UCSD-AML1 (cell line): ENCODE measurements around the gene GTF2IRD1.
"Not testable (repeated sequence)": the region's sequence is repeated elsewhere in the genome, so short reads cannot be mapped to it uniquely, and the experiment has no call there.

Source experiments
- DNase-seq: peaks from one replicate; lab custom pipeline; 2025; ENCODE audit not compliant: unreplicated experiment; lab: John Stamatoyannopoulos, UW

The GTF2IRD1 gene, protein sequence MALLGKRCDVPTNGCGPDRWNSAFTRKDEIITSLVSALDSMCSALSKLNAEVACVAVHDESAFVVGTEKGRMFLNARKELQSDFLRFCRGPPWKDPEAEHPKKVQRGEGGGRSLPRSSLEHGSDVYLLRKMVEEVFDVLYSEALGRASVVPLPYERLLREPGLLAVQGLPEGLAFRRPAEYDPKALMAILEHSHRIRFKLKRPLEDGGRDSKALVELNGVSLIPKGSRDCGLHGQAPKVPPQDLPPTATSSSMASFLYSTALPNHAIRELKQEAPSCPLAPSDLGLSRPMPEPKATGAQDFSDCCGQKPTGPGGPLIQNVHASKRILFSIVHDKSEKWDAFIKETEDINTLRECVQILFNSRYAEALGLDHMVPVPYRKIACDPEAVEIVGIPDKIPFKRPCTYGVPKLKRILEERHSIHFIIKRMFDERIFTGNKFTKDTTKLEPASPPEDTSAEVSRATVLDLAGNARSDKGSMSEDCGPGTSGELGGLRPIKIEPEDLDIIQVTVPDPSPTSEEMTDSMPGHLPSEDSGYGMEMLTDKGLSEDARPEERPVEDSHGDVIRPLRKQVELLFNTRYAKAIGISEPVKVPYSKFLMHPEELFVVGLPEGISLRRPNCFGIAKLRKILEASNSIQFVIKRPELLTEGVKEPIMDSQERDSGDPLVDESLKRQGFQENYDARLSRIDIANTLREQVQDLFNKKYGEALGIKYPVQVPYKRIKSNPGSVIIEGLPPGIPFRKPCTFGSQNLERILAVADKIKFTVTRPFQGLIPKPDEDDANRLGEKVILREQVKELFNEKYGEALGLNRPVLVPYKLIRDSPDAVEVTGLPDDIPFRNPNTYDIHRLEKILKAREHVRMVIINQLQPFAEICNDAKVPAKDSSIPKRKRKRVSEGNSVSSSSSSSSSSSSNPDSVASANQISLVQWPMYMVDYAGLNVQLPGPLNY

DNA sequence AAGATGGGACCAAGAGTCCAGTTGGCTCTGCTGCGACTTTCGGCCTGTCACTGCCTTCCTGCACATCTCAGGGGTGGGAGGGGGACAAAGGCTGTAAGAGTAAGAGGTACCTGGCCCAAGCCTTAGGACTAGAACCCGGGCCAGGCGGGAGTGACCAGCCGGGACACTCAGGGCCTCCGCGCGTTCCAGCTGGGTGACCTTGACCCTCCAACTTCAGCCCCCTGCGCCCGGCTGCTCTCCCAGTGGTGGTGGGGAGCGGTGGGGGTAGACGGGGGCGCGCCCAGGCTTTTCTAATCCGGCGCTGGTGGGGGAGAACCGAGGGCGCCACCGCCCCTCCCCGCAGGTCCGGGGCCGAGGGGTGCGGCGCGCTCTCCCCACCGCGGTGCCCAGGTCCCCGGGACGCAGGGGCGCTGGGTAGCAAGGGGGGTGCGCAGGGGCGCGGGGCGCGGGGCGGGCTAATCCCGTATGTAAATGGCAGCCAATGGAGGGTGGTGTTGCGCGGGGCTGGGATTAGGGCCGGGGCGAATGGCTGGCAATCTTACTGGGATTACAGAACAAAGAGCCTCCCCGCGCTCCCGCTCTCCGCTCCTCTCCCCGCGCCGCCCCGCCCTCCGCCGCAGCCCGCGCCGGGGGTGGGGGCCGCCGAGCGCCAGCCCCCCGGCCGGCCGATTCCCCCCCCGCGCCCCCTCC is at the start of gene GTF2IRD1:
GTF2IRD1 (plus strand) TSS at position 585 of the 690 bp plus-strand sequence. CDS start 54,175 bp downstream, outside the sequence.
- peak; percentile 40 for DNase-seq

GRCh38 chr7:74404388-74404700 is 49.4 kb upstream of the GTF2IRD1 start:
- no peak for DNase-seq

DNA sequence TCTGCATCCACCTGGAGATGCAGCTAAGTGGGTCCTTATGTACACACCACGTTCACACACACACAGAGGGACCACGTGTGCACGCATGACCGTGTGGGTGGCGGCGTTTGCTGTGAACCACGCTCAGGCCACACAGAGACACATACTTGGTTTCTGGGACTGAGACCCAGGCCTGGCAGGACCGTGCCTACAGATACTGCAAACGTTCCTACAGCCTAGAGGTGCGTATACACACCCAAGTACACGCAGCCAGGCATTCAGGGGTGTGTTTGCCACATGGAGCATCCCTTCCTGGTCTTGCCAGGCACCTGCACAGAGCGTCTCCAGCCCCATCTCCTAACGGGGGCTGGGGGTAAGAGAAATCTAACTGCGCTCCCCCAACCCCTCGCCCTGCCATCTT is 49.0 kb upstream of the GTF2IRD1 start:
- DNase-seq, result no peak

DNA sequence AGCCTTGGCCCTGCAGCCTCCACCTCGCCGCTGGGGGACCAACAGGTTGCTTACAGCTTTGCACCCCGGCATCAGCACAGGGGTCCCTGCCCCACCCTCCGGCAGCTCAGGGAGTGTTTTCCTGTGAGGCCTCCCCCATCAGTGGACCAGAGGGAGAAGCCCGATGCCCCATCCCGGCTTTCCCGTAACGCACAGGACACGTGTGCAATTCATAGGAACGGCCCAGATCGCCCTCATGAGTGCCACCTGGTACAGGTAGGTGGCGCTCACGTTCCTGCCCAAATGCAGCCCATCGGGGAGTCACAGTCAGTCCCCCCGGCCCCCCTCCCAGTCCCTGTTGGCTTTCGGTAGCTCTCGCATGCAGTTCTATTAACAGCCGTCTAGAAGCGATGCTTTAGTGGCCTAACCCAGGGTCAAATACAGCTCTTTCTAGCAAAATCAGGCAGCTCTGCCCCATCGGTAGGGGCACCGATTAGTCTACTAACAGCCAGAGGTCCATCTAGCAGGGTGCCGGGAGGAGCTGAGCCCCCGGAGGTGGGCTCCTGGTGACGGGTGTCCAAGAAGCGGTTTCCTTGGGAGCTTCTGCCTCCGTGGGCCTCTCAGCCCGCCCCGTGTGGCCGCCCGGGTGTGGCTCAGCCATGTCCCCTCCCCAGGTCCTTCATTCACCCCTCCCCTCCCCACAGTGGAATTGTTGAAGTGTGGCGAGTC is 48.4 kb upstream of the GTF2IRD1 start:
- no peak for DNase-seq

DNA sequence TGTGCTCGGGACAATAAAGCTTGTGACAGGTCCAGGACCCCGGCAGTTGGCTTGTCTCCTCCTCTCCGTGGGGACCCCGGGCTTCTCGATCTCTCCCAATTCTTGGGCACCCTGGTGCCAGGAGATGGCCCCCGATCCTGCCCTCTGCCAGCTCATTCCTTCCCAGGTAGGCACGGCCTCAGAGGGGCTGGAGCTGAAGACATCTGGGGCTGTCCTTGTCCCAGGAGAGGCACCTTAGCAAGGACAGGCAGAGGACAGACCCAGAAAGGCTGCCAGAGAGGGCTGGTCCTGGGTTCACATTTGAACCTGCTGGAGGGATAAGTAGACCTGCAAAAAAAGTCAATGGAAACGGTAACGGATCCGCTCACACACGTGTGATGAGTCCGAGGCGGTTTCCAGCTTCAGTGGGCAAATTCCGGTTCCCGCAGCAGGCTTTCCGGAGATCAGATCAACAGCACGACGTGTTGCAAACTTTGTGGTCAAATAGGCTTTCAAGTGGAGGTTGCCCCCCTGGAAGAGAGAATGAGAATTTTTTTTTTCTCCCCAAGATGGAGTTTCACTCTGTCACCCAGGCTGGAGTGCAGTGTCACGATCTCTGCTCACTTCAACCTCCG is 47.7 kb upstream of the GTF2IRD1 start:
- DNase-seq, result no peak

DNA sequence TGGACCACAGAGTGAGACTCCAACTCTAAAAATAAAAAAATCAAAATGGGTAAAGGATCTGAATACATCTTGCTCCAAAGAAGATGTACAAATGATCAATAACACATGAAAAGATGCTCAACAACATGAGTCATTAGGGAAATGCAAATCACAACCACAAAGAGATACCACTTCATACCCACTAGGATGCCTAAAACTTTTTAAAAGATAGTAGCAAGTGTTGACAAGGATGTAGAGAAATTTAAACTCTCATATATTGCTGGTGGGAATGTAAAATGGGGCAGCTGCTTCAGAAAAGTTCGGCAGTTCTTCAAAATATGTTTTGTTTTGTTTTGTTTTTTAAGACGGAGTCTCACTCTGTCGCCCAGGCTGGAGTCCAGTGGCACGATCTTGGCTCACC is 45.7 kb upstream of the GTF2IRD1 start:
- DNase-seq, result no peak

DNA sequence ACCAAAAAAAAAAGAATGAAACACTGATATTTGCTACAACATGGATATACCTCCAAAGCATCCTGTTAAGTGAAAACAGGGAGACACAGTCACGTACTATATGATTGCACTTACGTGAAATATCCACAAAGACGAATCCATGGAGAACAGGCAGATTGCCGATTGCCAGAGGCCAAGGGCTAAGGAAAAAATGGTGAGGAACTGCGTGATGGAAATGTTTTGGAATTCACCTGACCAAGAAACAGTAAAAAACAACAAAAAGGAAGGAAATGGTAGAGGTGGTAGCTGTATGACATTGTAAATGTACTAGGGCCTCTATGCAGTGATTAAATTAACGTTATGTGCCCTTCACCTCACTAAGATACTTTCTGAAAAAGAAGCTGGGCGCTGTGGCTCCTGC is 44.1 kb upstream of the GTF2IRD1 start:
- DNase-seq, result no peak

GRCh38 chr7:74410772-74411171 is 42.9 kb upstream of the GTF2IRD1 start:
- DNase-seq, result no peak

DNA sequence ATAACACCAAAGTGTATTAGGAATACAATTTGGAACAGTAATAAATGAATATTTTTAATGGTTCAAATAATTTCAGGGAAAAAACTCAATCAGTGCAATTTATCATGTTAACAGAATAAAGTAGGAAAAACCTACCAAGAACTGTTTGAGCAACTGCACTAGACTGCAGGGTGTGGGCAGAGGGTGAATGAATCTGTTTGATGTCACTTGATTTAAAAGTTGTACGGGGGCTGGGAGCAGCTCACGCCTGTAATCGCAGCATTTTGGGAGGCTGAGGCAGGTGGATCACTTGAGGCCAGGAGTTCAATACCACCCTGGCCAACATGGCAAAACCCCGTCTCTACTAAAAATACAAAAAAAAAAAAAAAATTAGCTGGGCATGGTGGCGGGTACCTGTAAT is 42.1 kb upstream of the GTF2IRD1 start:
- not testable (repeated sequence) for DNase-seq

DNA sequence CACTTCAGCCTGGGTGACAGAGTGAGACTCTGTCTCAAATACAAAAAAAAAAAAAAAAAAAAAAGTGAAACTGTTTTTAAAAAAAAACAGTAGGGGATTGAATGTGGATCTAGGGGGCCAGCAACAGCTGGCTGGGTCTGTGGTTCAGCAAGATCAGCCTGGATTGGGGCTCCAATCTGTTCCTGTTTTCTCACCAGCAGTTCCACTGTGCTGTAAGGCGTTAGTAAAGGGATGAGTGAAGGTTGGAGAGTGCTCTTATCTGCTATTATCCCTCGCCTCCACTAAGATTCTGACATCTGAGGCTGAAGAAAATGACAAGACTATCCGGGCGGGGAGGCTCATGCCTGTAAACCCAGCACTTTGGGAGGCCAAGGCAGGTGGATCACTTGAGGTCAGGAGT is 41.6 kb upstream of the GTF2IRD1 start:
- no peak for DNase-seq

DNA sequence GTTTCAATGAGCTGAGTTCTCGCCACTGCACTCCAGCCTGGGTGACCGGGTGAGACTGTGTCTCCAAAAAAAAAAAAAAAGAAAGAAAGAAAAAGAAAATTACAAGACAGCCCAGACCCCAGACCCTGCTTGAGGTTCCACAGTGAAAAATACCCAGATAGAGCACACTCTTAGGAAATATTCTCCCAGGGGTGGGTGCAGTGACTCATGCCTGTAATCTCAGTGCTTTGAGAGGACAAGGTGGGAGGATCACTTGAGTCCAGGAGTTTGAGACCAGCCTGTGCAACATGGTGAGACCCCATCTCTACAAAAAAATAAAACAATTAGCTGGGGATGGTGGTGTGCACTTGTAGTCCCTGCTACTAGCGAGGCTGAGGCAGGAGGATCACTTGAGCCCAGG is 41.1 kb upstream of the GTF2IRD1 start:
- no peak for DNase-seq

DNA sequence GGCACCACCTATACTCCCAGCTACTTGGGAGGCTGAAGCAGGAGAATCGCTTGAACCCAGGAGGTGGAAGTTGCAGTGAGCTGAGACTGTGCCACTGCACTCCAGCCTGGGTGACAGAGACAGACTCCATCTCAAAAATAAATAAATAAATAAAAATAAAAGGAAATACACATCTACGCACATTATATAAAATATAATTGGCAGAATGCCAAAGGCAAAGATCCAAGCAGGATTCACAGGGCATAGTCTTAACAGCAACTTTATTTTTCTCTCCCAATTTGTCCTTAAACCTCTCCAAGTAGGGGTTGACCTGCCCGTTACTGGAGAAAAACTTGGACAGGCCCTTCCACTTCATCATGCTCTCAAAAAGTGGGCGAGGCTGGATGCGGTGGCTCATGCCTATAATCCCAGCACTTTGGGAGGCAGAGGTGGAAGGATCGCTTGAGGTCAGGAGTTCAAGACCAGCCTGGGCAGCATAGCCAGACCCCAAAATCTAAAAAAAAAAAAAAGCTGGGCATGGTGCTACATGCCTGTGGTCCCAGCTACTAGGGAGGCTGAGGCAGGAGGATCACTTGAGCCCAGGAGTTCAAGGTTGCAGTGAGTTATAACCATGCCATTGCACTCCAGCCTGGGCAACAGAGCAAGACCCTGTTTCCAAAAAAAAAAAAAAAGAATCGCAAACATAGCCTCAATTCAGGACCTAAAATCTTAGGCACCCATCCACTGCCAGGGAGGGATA is 38.9 kb upstream of the GTF2IRD1 start:
- DNase-seq, result not testable (repeated sequence)

- peak; percentile 24 for DNase-seq
These were observed 36.2 kb upstream of the GTF2IRD1 start for GRCh38 chr7:74417419-74417971.

- DNase-seq, result no peak
These were observed 35.6 kb upstream of the GTF2IRD1 start for GRCh38 chr7:74418076-74418475.

GRCh38 chr7:74418538-74418937 is 35.2 kb upstream of the GTF2IRD1 start:
- no peak for DNase-seq

DNA sequence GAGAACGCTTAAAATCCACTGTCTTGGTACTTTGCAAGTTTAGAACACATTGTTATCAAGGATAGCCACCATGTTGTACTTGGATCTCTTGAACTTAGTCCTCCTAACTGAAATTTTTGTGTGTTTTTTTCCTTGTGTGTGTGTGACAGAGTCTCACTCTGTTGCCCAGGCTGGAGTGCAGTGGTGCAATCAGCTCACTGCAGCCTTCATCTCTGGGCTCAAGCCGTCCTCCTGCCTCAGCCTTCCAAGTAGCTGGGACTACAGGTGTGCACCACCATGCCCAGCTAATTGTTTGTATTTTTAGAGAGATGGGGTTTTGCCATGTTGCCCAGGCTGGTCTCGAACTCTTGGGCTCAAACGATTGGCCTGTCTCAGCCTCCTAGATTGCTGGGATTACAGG is 34.5 kb upstream of the GTF2IRD1 start:
- not testable (repeated sequence) for DNase-seq

DNA sequence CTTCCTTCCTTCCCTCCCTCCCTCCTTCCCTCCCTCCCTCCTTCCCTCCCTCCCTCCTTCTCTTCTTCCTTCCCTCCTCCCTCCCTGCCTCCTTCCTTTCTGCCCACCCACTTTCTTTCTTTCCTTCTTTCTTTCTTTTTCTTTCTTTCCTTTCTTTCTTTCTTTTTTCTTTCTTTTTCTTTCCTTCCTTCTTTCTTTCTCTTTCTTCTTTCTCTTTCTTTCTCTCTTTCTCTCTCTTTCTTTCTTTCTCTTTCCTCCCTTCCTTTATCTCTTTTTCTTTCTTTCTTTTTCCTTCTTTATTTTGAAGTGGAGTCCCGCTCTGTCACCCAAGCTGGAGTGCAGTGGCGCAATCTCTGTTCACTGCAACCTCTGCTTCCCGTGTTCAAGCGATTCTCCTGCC is 33.7 kb upstream of the GTF2IRD1 start:
- DNase-seq, result no peak

GRCh38 chr7:74424291-74424880 is 29.3 kb upstream of the GTF2IRD1 start:
- no peak for DNase-seq

DNA sequence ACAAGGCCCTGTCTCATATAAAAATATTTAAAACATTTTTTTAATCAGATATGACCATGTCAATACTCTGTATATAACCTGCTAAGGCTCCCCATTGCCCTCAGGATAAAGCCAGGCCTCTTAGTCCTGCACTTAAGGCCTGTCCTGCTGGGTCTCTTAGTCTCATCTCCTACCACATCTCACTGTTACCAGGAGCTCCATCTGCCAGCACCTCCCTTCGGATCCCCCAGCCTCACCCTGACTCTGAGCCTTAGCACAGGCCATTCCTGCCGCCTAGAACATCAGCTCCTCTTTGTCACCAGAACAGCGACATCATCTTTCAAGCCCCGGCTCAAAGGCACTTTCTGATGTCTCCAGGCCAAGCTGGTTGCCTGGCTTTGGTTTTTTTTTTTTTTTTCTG is 25.7 kb upstream of the GTF2IRD1 start:
- no peak for DNase-seq
